Measurements from ENCODE around the gene BRSK1. TPM values are rescaled to one million over a fixed set of nuclear protein-coding genes. Genes with fewer than 3 reads are reported as not detected.

BRSK1 gene
- total RNA-seq, 1 donor from 2014 or later, result 8.8 TPM

DNA sequence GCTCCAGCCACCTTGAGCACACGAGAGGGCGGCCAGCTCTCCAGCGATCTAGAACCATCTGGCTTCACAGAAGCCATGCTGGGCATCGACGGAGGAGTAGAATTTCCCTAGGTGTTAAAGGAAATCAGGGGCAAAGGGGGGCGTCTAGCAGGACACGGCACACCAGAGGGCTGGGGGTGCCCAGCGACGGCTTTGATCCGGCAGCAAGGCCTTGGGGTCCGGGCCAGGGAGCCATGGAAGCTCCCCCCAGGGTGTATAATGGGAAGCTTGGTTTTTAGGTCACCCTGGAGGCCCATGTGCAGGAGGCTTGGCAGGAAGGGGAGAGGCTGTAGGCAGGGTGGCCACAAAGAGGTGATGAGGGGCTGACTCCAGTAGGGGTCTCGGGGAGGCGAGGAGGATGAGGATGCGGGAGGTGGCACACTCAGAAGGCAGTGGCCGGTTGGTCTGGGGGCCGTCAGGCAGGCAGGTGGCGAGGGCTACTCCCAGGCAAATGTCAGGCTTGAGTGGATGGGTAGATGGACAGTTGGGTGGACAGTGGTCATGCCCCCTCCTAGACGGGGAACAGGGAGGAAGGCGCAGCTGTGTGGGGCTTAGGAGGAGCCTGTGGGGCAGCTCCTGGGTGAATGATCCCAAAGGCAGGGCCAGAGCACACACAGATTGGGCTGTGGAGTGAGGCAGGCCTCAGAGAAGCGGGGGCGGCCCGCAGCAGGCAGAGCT, 61.5 kb downstream of the BRSK1 start:
- intact Hi-C loops (cut with DNase I), result no loop called here
- no peak for DNase-seq (ENCODE audit: low spot score)

- DNase-seq (ENCODE audit: low spot score), result no peak
- intact Hi-C loops (cut with DNase I), result no loop called here
Measured at GRCh38 chr19:55345818-55346724, 62.3 kb downstream of the BRSK1 start.

DNA sequence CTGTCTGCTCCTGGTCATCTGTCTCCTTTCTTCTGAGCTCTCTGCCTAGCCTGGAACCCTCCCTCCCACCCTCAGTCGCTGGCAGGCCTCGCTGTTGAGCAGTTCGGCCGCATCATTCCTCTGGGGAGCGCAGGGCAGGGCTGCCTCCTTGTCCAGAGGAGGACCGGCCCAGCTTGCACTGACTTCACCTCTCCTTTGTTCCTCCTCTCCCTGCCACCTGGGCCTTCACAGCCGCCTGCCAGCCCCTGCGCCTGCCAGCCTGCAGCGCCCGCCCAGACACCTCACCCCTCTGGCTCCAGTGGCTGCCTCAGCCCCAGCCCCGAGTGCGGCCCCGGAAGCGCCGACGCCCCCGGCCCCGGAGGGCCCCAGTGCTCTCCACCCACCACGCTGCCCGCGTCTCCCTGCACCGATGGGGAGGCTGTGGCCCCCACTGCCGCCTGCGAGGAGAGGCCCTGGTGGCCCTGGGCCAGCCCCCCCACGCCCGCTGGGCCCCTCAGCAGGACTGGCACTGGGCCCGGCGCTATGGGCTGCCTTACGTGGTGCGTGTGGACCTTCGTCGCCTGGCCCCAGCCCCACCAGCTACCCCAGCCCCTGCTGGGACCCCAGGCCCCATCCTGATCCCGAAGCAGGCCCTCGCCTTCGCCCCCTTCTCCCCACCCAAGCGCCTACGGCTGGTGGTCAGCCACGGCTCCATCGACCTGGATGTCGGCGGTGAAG, 63.1 kb downstream of the BRSK1 start:
- DNase-seq (ENCODE audit: low spot score), result no peak
- intact Hi-C loops (cut with DNase I), result no loop called here

GRCh38 chr19:55347442-55348009, 63.7 kb downstream of the BRSK1 start:
- intact Hi-C loops (cut with DNase I), result no loop called here
- no peak for DNase-seq (ENCODE audit: low spot score)

- intact Hi-C loops (cut with DNase I), result no loop called here
- DNase-seq (ENCODE audit: low spot score), result no peak
Measured at GRCh38 chr19:55348317-55349034, 64.7 kb downstream of the BRSK1 start.

- intact Hi-C loops (cut with DNase I), result no loop called here
- no peak for DNase-seq (ENCODE audit: low spot score)
Measured at GRCh38 chr19:55350620-55351315, 67.0 kb downstream of the BRSK1 start.

GRCh38 chr19:55352040-55352439, 68.2 kb downstream of the BRSK1 start:
- DNase-seq (ENCODE audit: low spot score), result no peak
- intact Hi-C loops (cut with DNase I), result no loop called here

GRCh38 chr19:55352549-55353145, 68.8 kb downstream of the BRSK1 start:
- intact Hi-C loops (cut with DNase I), result no loop called here
- no peak for DNase-seq (ENCODE audit: low spot score)

DNA sequence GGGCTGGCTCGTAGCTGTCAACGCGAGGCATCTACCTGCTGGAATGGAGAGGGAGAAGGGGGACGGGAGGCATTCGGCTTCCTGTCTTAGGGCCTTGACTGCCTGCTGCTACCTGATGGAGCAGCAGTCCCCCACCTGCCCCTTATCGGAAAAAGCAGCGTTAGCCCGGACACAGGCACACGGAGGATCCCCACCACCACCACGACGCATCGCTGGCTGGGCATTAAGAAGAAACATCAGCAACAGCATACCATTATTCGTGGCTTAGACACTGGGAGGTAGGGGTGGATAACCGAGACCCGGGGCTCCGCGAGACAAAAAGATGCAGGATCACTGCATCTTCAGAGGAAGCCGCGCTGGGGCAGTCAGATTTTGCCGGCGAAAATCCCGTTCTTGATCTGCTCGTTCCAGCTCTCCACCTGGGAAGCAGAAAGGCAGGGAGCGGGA, 69.6 kb downstream of the BRSK1 start:
- intact Hi-C loops (cut with DNase I), result no loop called here
- DNase-seq (ENCODE audit: low spot score), result no peak

DNA sequence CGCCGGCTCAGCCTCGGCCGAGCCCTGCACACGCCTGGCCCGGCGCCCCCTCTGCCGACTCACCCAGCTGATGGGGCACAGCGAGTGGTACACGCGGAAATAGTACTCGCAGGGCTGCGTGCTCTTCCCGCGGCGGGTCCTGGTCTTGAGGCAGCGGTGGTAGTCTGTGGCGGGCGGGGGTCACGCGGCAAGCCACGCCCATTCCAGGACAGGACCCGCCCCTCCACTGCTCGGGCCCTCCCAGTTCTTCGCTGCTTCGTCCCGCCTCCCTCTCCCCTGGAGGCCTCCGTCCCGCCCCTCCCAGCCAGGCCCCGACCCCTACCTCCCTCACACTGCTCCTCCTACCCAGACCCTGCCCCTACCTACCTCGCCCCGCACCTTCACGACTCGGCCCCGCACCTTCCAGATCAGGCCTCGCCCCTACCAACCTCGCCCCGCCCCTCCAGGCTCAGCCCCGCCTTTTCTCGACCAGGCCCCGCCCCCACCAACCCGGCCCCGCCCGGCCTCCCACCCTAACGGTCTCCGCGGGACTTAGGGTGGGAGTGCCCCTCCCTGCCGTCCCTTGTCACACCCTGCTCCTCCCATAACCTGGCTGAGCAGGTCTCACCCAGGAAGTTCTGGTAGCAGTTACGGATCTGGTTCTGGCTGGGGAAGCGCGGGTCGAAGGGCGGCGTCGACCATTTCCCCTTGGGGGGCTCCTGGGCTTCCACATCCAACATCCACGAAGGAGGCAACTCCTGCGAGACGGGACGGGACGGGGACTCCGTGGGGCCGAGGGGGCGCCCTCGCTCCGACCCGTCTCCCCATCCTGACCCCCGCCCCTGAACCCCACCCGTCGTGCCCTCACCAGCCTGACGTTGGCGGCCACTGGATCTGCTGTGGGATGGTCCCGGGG, 70.3 kb downstream of the BRSK1 start:
- intact Hi-C loops (cut with DNase I), result no loop called here

DNA sequence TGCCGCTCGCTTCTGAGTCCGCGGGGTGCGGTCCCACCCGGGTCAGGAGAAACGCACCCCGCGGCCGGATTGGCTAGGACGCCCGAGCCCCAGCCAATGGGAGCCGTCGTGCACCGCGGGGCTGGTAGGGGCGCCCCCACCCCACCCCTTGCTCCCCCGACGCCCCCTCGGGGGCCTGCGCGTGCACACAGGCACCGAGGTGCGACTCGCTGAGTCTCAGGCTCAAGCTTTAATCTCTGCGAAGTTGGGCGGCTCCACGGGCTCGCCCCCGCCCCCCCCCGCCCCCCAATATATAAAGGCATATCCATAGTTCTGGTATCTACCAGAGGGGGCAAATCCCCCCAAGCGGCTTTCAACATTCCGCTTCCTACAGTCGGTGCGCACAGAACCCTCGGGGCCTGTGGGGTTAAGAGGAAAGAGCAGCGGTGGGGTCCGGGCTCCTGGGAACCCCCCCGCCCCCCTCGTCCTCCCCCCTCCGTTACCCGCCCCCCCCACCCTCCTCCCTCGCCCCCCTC, 71.0 kb downstream of the BRSK1 start, which contains the start of gene COX6B2:
Gene COX6B2, minus strand, starts transcription at position 22 of the 515 bp plus-strand sequence. CDS start 198 bp downstream, outside the sequence.
- DNase-seq (ENCODE audit: low spot score), result no peak

More for the DNA sequence above, 70.3 kb downstream of the BRSK1 start:
- DNase-seq (ENCODE audit: low spot score), result peak; percentile 83

DNA sequence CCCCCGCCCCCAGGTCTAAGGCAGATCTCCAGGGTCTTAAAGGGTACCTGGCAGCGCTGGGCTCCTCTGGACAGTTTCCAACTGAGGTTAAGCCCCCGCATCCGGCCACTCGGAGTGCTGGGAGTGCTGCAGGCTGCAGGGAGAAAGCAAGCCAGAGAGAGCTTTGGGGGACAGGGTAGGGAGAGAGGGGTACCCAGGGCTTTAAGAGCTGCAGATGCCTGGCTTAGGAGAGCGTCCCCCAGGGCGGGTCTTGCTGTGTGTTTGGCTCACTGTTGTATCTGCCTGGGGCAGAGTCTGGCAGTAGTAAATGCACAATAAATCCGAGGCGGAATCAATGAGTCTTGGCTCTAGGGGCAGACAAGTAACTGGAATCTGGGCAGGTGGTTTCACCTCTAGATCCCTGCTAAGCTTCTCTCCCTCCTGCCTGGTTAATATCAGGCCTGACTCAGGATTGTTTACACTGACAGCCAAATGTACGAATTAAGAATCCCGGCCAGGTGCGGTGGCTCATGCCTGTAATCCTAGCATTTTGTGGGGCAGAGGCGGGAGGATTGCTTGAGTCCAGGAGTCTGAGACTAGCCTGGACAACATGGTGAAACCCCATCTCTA, 71.5 kb downstream of the BRSK1 start:
- DNase-seq (ENCODE audit: low spot score), result no peak
- intact Hi-C loops (cut with DNase I), result no loop called here

More for the DNA sequence above, 71.0 kb downstream of the BRSK1 start, which contains the start of gene COX6B2:
- intact Hi-C loops (cut with DNase I), result no loop called here

DNA sequence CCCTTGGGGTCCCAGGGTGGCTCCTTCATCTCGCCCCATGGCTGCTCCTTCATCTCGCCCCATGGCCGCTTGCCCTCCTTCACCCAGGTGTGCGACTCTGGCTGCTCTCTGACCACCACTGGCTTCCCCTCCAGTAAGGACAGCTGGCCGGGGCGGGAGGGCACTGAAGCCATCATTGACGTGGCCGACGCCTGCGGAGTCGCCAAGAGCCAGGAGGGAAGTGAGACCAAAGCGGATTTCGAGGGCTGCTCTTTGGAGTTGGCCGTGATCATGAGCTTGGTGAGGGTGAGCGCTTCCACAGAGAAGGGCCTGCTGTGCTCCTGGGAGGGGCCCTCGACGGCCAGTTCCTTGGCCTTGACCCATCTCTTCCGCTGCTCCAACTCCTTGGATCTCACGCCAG, 74.7 kb downstream of the BRSK1 start:
- intact Hi-C loops (cut with DNase I), result no loop called here

GRCh38 chr19:55358943-55359908, 75.4 kb downstream of the BRSK1 start:
- intact Hi-C loops (cut with DNase I), result no loop called here
- DNase-seq (ENCODE audit: low spot score), result no peak

More for the DNA sequence above, 74.7 kb downstream of the BRSK1 start:
- DNase-seq (ENCODE audit: low spot score), result no peak

GRCh38 chr19:55360902-55361301, 77.1 kb downstream of the BRSK1 start:
- no peak for DNase-seq (ENCODE audit: low spot score)
- intact Hi-C loops (cut with DNase I), result no loop called here
